ENCODE measurements around the gene LIME1.
"Not testable (repeated sequence)": the region's sequence is repeated elsewhere in the genome, so short reads cannot be mapped to it uniquely, and the experiment has no call there.

The LIME1 gene

DNA sequence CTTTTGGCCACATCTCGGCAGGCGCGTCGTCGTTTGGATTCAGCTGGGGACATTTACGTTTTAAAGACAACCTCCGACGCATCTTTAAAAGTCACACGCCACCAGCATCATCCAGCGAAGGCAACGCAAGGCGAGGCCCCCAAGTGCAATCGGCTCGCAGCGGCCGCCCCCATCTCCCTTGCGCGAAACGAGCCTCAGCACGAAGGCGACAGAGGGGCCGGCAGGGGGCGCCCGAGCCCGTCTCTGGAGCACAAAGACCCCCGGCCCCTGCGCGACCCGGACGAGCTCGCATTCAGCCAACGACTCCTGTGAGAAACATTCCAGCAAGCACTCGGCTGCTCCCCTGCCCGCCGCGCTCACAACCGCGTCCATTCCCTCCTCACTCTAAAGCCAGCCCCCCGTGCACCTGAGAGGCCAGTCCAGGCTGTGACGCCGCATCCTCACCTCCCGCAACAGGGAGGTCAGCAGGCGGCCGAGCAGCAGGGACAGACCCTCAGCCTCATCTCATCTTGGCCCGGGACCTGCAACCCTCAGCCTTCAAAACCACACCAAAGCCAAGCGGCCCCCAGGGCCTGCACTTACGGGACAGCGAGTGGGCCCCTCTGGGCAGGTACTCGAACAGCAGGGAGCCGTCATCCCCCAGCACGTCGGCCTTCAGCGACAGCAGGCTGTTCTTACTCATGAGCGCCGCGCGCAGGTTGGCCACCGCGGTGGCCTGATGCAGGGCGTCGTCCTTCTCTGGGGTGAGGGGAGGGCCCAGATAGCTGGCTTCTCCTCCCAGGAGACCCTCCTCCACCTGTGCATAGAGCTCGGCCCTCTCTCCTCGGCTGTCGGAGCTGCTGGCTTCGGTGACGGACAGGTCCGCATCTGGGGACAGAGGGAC is 38.9 kb downstream of the LIME1 start:
- no peak for DNase-seq

DNA sequence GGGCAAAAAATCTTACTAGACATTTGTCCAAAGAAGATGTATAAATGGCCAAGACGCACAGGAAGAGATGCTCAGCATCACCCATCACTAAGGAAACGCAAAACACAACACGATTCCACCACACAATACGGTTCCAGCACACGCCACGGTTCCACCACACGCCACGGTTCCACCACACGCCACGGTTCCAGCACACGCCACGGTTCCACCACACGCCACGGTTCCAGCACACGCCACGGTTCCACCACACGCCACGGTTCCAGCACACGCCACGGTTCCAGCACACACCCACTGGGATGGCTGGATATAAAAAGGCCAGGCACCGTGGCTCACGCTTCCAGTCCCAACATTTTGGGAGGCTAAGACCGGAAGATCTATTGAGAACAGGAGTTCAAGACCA is 40.4 kb downstream of the LIME1 start:
- DNase-seq, result not testable (repeated sequence)

DNA sequence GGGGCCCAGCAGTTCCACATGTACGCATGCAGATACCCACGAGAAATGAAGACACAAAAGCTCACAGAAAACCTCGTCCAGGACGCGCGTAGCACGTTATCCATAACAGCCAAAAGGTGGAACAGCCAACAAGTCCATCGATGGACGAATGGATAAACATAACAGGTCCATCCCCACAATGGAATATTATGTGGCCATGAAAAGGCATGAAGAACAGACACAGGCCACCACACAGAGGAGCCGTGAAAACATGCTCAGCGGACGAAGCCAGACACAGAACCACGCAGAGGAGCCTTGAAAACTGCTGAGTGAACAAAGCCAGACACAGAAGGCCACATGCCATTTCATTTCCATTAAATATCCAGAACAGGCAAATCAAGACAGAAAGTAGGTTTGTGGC is 41.1 kb downstream of the LIME1 start:
- no peak for DNase-seq

DNA sequence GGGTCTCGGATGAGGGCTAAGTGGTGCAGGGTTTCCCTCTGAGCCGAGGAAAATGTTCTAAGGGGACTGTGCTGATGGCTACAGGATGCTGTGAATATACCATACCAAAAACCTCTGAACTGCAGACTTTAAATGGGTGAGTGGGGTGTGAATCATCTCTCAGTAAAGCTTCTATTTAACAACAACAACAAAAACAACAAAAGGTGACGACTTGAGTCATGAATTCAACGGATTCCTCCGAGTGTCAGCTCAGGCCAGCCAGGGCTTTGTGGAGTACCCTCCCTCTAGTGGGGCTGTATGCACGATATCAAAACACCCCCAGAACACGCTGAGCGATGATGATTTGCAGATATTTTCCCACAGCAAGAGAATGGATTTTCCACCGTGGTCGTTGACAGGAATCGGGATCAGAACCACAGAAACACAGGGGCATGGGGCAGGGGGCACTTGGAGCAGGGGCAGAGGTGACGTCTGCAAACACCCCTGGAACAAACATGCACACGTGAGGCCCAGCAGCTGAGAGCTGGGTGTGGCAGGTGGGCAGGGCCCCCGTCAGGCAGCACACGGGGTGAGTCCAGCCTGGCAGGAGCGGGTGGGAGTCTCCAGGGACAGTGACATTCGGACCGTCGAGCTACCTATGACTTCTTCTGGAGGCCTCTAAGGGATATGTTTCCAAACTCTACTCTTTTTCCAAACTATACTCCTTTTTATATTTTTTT is 41.7 kb downstream of the LIME1 start:
- no peak for DNase-seq

DNA sequence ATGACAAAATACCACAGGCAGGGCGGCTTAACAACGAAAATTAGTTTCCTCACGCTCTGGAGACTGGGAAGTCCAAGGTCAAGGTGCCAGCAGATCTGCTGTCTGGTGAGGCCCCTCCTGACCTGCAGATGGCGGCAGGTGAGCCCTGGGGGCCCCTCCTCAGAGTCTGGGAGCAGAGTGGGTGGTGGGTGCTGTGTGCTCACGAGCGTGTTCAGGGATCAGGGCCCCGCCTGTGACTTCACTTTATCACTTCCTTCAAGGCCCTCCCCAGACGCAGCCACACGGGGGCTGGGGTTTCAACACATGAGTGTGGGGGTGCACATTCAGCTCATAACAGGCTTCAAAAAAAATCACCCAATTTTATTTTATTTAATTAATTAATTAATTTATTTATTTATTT is 42.4 kb downstream of the LIME1 start:
- DNase-seq, result no peak

DNA sequence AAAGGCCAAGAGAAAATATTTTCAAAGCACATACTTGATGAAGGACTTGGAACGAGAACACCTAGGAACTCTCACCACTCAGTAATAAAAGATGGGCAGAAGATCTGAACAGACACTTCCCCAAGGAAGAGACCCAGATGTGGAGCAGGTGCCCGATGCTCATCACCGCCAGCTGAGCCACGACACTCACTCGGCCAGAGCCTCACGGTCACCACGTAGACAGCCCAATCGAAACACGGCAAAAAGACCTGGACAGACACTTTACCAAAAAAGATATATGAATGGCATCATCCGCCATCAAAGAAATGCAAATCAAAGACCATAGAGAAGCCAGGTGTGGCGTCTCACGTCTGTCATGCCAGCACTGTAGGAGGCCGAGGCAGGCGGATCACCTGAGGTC is 44.7 kb downstream of the LIME1 start:
- DNase-seq, result no peak

DNA sequence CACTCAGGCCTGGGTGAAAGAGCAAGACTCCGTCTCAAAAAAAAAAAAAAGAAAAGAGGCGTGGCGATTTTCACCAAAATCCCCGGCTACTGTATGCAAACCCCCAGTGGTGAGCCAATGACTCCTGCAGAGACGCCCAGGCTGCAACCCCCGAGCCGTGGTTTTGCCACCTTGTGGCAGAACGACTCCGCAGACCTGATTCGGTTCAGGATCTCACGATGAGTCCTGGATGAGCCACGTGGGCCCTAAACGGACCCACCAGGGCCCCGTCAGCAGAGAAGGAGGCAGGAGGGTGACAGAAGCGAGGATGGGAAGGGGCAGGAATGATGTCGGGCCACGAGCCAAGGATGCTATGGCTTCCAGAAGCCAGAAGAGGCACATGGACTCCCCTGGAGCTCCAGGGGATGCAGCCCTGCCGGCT is 45.6 kb downstream of the LIME1 start:
- DNase-seq, result peak; percentile 31 to 55

DNA sequence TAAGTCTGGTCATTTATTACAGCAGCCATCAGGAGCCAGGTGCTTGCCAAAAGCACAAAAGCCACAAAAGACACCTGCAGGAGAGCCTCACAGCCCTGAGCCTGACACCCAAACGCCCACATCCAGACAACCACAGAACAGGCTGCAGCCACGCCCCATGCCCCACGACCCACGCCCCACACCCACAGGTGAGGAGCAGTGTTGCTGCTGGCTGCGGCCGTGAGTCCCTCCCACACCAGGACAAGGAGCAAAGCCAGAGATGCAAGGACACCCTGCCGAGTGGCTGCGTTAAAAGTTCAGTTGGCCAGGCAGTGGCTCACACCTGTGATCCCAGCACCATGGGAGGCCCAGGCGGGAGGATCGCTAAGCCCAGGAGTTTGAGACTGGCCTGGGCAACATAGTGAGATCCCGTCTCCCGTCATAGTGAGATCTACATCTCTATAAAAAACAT is 46.1 kb downstream of the LIME1 start:
- peak; percentile 20 to 48 for DNase-seq

DNA sequence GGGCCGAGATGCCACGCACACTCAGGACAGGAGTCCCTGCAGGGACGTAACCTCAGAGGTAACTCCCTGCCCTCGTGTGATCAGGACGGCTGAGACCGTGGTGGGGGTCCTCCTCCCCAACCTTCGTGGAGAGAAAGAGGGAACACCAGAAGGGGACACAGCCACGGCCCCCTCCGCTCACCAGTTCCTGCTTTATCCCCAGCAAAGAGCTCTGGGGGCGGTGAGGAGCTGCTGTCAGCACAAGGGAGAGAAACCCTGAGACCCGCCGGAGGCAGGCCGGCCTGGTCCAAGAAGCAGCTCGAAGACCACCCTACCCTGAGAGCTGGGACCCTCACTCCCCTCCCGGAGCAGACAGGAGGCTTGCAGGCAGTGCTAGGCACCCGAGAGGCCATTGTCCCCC is 47.5 kb downstream of the LIME1 start:
- DNase-seq, result no peak

DNA sequence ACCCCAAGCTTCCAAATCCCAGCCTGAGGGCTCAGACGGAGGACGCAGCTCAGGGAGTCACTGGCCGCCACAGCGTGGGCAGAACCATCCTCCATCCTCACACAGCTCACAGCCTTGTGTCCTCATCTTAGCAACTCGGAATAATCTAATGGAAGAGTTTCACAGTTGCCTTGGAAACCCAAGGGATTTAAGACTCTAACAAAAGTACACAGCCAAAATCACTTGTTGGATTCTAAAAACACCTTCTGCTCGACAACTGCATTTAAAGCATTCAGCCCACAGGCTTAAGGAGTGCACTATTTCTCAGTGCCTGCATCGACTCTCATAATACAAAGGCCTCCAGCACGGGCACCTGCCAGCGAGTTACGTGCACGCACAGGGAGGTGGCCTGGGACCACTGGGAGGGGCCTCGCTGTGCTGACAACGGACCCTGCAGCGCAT is 49.2 kb downstream of the LIME1 start:
- DNase-seq, result no peak

DNA sequence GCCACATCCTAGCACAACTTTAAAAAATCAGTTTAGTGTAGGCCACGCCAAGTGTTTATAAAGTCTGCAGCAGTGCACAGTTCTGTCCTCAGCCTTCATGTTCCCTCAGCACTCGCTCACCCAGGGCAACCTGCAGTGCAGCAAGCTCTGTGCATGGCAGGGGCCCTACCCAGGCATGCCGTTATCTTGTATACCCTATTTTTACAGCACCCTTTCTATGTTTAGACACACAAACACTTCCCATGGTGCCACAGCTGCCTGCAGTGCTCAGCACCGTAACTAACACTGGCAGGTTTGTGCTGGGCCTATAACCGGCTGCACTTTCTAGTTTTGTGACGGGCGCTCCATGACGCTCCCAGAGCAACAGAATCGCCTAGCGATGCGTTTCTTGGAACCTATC is 50.8 kb downstream of the LIME1 start:
- no peak for DNase-seq

DNA sequence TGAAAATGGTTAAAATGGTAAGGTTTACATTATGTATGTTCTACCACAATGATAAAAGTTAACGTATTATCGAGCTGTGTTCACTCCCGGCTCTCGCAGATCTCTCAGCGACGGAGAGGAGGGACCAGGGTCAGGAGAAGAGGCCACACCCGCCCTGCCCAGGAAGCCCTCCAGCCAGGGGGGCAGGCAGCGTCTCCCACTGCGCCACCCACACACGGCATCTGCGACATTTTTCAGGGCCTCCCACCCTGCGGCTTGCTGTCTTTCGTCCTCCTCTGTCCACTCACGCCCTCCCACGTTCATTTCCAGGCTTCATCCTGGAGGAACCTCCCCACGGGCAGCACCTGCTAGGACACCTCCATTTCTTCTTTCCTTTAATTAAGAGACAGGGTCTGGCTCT is 51.3 kb downstream of the LIME1 start:
- no peak for DNase-seq

Measured in activated CD4-positive, alpha-beta T cell treated with anti-CD3 and anti-CD28 coated beads for 4 hours (primary cell).